Bronchial epithelial cell (primary cell): ENCODE data around the gene OR52I2. TPM values are rescaled to one million over a fixed set of nuclear protein-coding genes. Genes with fewer than 3 reads are reported as not detected.
A peak's percentile ranks its signal among the peaks of the same experiment; 100 is the strongest.

ENCODE experiments used
- DNase-seq: peaks from one replicate; pipeline ENCODE4 v3.0.0-alpha.2; 2010; ENCODE audit warnings: low read depth
- FAIRE-seq: peaks from 2 replicates; lab custom pipeline; 2011; peaks lifted over from hg19 to GRCh38; lab: Jason Lieb, UNC
- H3K27me3 ChIP-seq: 2 replicates; pipeline ENCODE4 v1.5.1; 2011; ENCODE audit warnings: low read length; ENCODE audit not compliant: control insufficient read depth, insufficient read depth
- H3K36me3 ChIP-seq: 2 replicates; pipeline ENCODE4 v1.5.1; 2011; ENCODE audit warnings: low read length; ENCODE audit not compliant: control insufficient read depth, insufficient read depth
- H3K4me3 ChIP-seq: 2 replicates; pipeline ENCODE4 v1.5.1; 2011; ENCODE audit warnings: mild to moderate bottlenecking, low read depth, low read length, control low read depth
- CTCF ChIP-seq: IDR thresholded peaks from 2 replicates; pipeline ENCODE4 v1.5.1; 2011; ENCODE audit warnings: mild to moderate bottlenecking, moderate library complexity, low read length, control low read depth, inconsistent platforms; ENCODE audit not compliant: insufficient read depth, severe bottlenecking
- total RNA-seq: library from RNA; depleted of rRNA; stranded (reverse); fragments of >200 nt; gene quantifications from 2 replicates; pipeline ENCODE4 v1.2.1, GENCODE V29; 2014

OR52I2 gene
- total RNA-seq, 1 donor from 2014 or later = not detected

DNA sequence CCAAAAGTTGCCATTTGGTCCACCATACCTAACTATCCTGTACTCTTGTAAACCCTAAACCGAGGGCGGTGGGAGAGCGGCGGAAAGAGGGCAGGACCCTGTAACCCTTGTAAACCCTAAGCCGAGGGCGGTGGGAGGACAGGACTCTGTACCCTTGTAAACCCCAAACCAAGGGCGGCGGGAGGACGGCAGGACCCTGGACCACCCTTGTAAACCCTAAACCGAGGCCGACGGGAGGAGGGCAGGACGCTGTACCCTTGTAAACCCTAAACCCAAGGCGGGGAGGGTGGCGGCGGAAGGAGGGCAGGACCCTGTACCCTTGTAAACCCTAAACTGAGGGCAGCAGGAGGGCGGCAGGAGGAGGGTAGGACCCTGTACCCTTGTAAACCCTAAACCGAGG, 12.5 kb upstream of the OR52I2 start:
- H3K36me3 ChIP-seq = no peaks in the 10 kb centered on the region
- TF ChIP-seq CTCF = no peak
- H3K4me3 ChIP-seq = no peak overlapping the region
- no peaks in the 10 kb centered on the region for H3K27me3 ChIP-seq
- no peak for FAIRE-seq
- no peak for DNase-seq

GRCh38 chr11:4576880-4577279, 4.7 kb upstream of the OR52I2 start:
- no peaks in the 10 kb centered on the region for H3K36me3 ChIP-seq
- FAIRE-seq = no peak

DNA sequence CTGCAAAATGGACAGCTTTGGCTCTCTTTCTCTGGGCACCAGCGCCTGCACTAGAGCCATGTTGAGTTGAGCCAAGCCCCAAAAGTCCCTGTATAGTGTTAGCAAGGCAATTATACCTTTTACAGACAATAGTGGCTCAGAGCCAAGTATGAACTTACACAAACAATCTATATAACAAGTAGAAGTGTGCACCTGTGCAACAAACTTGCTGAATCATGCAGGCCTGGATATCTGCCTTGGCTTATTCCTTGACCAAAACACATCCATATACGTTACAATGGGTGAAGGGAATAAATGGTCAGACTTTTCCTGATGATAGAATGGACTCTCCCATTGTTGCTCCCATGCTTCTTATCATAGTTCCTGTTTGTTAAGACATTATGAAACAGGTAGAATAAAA, 3.8 kb upstream of the OR52I2 start:
- DNase-seq (peak; percentile 14), FAIRE-seq (no peak)
- no peak for TF ChIP-seq CTCF
- H3K27me3 ChIP-seq = no peaks in the 10 kb centered on the region
- no peak overlapping the region for H3K4me3 ChIP-seq
- H3K36me3 ChIP-seq = no peaks in the 10 kb centered on the region

More at GRCh38 chr11:4576880-4577279, 4.7 kb upstream of the OR52I2 start:
- Histone ChIP-seq H3K4me3 (no peak overlapping the region), H3K27me3 (no peaks in the 10 kb centered on the region)
- no peak for TF ChIP-seq CTCF
- no peak for DNase-seq

DNA sequence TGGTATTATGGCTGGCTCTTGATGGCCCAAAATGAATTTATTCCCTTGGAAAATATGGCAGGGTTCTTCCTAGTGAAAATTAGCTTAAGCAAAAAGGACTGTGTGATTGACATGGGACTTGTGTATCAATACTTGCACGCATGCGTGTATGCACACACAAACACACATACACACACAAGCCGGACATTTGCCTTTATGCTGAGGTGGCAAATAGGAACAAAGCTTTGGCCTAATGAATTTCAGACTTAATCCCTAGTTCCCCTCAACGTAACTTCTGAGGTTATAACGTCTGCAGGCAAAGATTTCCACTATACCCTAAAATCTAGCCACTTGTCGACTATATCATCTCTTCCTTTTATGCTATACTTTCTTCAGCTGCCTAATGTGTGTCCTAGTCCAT, 2.9 kb upstream of the OR52I2 start:
- TF ChIP-seq CTCF = no peak
- H3K27me3 ChIP-seq = no peaks in the 10 kb centered on the region
- FAIRE-seq = no peak
- no peak for DNase-seq
- no peaks in the 10 kb centered on the region for H3K36me3 ChIP-seq
- H3K4me3 ChIP-seq = no peak overlapping the region

- H3K36me3 ChIP-seq = no peaks in the 10 kb centered on the region
- no peaks in the 10 kb centered on the region for H3K27me3 ChIP-seq
- no peak for DNase-seq
- TF ChIP-seq CTCF = no peak
- no peak overlapping the region for H3K4me3 ChIP-seq
- no peak for FAIRE-seq
These were observed 1.4 kb upstream of the OR52I2 start for GRCh38 chr11:4580124-4580523.

GRCh38 chr11:4589017-4589416, 7.5 kb downstream of the OR52I2 start:
- no peak for TF ChIP-seq CTCF
- FAIRE-seq (no peak), DNase-seq (no peak)
- H3K4me3 ChIP-seq = no peak overlapping the region
- no peaks in the 10 kb centered on the region for H3K27me3 ChIP-seq
- no peaks in the 10 kb centered on the region for H3K36me3 ChIP-seq
